AG04449 (cell line): ENCODE data around the gene OR51T1.

Source experiments
- CTCF ChIA-PET: fragments of 350-600 bp; formaldehyde crosslinking; extraction: SDS; loops from one replicate; lab custom pipeline; 2021; ENCODE audit warnings: antibody characterized with exemption; lab: Yijun Ruan, JAX
- POLR2A ChIA-PET: fragments of 400-600, 350-600 bp; formaldehyde crosslinking; extraction: SDS; loops from one replicate; lab custom pipeline; 2020; ENCODE audit warnings: antibody characterized with exemption, inconsistent platforms; lab: Yijun Ruan, JAX
- DNase-seq: peaks from one replicate; pipeline ENCODE4 v3.0.0-alpha.2; 2010; ENCODE audit warnings: low read depth, low spot score
- H3K4me3 ChIP-seq: 2 replicates; pipeline ENCODE4 v1.5.1; 2011; ENCODE audit warnings: low read depth, mild to moderate bottlenecking, control low read depth, low read length
- CTCF ChIP-seq: IDR thresholded peaks from one replicate; pipeline ENCODE4 v1.5.1; 2011; ENCODE audit warnings: mild to moderate bottlenecking, moderate library complexity, low read length, control low read depth, inconsistent platforms; ENCODE audit not compliant: insufficient read depth; ENCODE audit errors: missing control alignments

OR51T1 gene

GRCh38 chr11:4863876-4864275, 17.8 kb upstream of the OR51T1 start:
- H3K4me3 ChIP-seq: no peak overlapping the region
- CTCF ChIA-PET: no interaction called here
- DNase-seq: no peak
- POLR2A ChIA-PET: no interaction called here
- no peak for TF ChIP-seq CTCF

- POLR2A ChIA-PET: no interaction called here
- TF ChIP-seq CTCF: no peak
- CTCF ChIA-PET: no interaction called here
- no peak for DNase-seq
- H3K4me3 ChIP-seq: no peak overlapping the region
These were observed 15.8 kb upstream of the OR51T1 start for GRCh38 chr11:4865855-4866254.

- no peak for DNase-seq
- no peak for TF ChIP-seq CTCF
- ChIA-PET CTCF (no interaction called here), POLR2A (no interaction called here)
- no peak overlapping the region for H3K4me3 ChIP-seq
These were observed 512 bp upstream of the OR51T1 start for GRCh38 chr11:4881188-4881587.

GRCh38 chr11:4882543-4882942, 843 bp downstream of the OR51T1 start:
- POLR2A ChIA-PET: no interaction called here
- no peak for DNase-seq
- no peak for TF ChIP-seq CTCF
- H3K4me3 ChIP-seq: no peak overlapping the region
- CTCF ChIA-PET: no interaction called here

GRCh38 chr11:4884361-4884760, 2.7 kb downstream of the OR51T1 start:
- POLR2A ChIA-PET: no interaction called here
- no peak for TF ChIP-seq CTCF
- no peak overlapping the region for H3K4me3 ChIP-seq
- CTCF ChIA-PET: no interaction called here
- no peak for DNase-seq

- CTCF ChIA-PET: no interaction called here
- no peak for DNase-seq
- H3K4me3 ChIP-seq: no peak overlapping the region
- POLR2A ChIA-PET: no interaction called here
- no peak for TF ChIP-seq CTCF
These were observed 4.5 kb downstream of the OR51T1 start for GRCh38 chr11:4886186-4886585.
